Tibial nerve (tissue), 4 donors: Measurements from ENCODE around the gene FAM13B. TPM values are rescaled to one million over a fixed set of nuclear protein-coding genes. Genes with fewer than 3 reads are reported as not detected.
"Not testable (repeated sequence)": the region's sequence is repeated elsewhere in the genome, so short reads cannot be mapped to it uniquely, and the experiment has no call there.

Experiments used
- DNase-seq, 2 donors: peaks; one replicate each; pipeline ENCODE4 v3.0.0-alpha.2; 2019; ENCODE audit warnings: low spot score in 2 of 2
- H3K27ac ChIP-seq, 4 donors: fragments of 200-600 bp; sonication (generic) in 3 of 4; one replicate each; pipeline ENCODE4 v1.5.1; 2017 to 2019; ENCODE audit warnings: mild to moderate bottlenecking in 1 of 4
- H3K27me3 ChIP-seq, 2 donors: fragments of 200-600 bp; sonication (generic) in 1 of 2; one replicate each; pipeline versions ENCODE4 v1.5.1 to v1.6.0; 2017 to 2019
- H3K36me3 ChIP-seq, 3 donors: fragments of 200-600 bp; sonication (generic); one replicate each; pipeline ENCODE4 v1.5.1; 2018 to 2019
- H3K4me1 ChIP-seq, 4 donors: fragments of 200-600 bp; sonication (generic) in 3 of 4; one replicate each; pipeline ENCODE4 v1.5.1; 2017 to 2019
- H3K4me3 ChIP-seq, 4 donors: fragments of 200-600 bp; sonication (generic) in 3 of 4; one replicate each; pipeline ENCODE4 v1.5.1; 2017 to 2019; ENCODE audit warnings: mild to moderate bottlenecking in 1 of 4, moderate library complexity in 1 of 4
- H3K9me3 ChIP-seq, 4 donors: fragments of 200-600 bp; sonication (generic) in 3 of 4; one replicate each; pipeline ENCODE4 v1.5.1; 2017 to 2019
- EP300 ChIP-seq, 2 donors: sonication (generic); formaldehyde crosslinking; IDR thresholded peaks; one replicate each; pipeline ENCODE4 v1.6.1; 2017; ENCODE audit warnings: antibody characterized with exemption in 2 of 2, mild to moderate bottlenecking in 1 of 2
- POLR2A ChIP-seq, 2 donors: fragments of 450-650 bp; IDR thresholded peaks; one replicate each; pipeline ENCODE4 v1.6.1; 2017; ENCODE audit warnings: antibody characterized with exemption in 2 of 2, mild to moderate bottlenecking in 2 of 2, moderate library complexity in 2 of 2
- WGBS, 2 donors: methylation state at CpG; one replicate each; pipeline ENCODE4 v1.1.5; 2018; 5-methylcytosine and 5-hydroxymethylcytosine counted together
- total RNA-seq, 4 donors: library from RNA; depleted of rRNA; stranded (reverse); fragments of >200 nt; gene quantifications; one replicate each; pipeline ENCODE4 v1.1.0, GENCODE V29; 2016
- TF ChIP-seq, protein P1 (sequence below), 5 experiments: fragments of 200-600 bp in 3 of 5; fragments of 450-650 bp in 2 of 5; sonication (generic) in 3 of 5; IDR thresholded peaks; one replicate each; pipeline ENCODE4 v1.5.1; 2016 to 2019; ENCODE audit warnings: antibody characterized with exemption in 5 of 5, mild to moderate bottlenecking in 3 of 5, moderate library complexity in 2 of 5

FAM13B gene
- total RNA-seq, result 10 to 100 TPM; 59.4 to 85.9 (median 72.3) TPM

GRCh38 chr5:138032572-138033385, at the start of gene FAM13B:
Gene FAM13B (minus strand): TSS chr5:138033079. CDS start chr5:138019111, 13,968 bp downstream.
- WGBS, 2 donors, result 0 to 1% methylated on average over 39 to 46 of the region's 81 CpGs
- no peaks in the 10 kb centered on the region for H3K36me3 ChIP-seq
- H3K4me1 ChIP-seq, result peaks cover 0 to 62% (median 20%) of the 10 kb centered on the region in 4 donors
- no peaks in the 10 kb centered on the region for H3K27me3 ChIP-seq
- TF ChIP-seq POLR2A (IDR thresholded peaks at IDR 0.05), result peak; percentile 41 to 64
- peak in 1 of 2 donors; percentile 90 for TF ChIP-seq EP300 (IDR thresholded peaks at IDR 0.05)
- TF ChIP-seq, protein P1, sequence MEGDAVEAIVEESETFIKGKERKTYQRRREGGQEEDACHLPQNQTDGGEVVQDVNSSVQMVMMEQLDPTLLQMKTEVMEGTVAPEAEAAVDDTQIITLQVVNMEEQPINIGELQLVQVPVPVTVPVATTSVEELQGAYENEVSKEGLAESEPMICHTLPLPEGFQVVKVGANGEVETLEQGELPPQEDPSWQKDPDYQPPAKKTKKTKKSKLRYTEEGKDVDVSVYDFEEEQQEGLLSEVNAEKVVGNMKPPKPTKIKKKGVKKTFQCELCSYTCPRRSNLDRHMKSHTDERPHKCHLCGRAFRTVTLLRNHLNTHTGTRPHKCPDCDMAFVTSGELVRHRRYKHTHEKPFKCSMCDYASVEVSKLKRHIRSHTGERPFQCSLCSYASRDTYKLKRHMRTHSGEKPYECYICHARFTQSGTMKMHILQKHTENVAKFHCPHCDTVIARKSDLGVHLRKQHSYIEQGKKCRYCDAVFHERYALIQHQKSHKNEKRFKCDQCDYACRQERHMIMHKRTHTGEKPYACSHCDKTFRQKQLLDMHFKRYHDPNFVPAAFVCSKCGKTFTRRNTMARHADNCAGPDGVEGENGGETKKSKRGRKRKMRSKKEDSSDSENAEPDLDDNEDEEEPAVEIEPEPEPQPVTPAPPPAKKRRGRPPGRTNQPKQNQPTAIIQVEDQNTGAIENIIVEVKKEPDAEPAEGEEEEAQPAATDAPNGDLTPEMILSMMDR (IDR thresholded peaks at IDR 0.05), result peak in 2 of 5 experiments; percentile 18 to 45
- no peaks in the 10 kb centered on the region for H3K9me3 ChIP-seq
- H3K27ac ChIP-seq, result peak within 1 kb of the TSS; percentile 94 to 100 (median 98)
- H3K4me3 ChIP-seq, result peak within 1 kb of the TSS; percentile 80 to 95 (median 86)
- DNase-seq, result peak; percentile 48 to 59

DNA sequence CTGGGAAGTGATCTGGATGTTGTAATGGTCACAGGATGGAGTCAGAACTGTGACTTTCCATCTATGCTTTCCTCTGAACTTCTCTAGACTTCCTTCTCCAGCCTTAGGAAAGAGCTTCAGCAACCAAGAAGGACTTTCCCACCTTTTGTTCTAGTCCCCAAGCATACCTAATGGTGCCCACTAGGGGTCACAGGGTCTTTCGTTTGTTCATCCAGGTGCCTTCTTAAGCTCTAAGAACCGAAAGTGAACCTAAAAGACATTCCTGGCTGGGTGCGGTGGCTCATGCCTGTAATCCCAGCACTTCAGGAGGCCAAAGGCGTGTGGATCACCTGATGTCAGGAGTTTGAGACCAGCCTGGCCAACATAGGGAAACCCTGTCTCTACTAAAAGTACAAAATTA, 49.2 kb upstream of the FAM13B start:
- Histone ChIP-seq H3K4me1 (peaks cover 0 to 11% (median 2%) of the 10 kb centered on the region in 4 donors), H3K9me3 (no peaks in the 10 kb centered on the region), H3K27ac (no peak overlapping the region), H3K36me3 (no peaks in the 10 kb centered on the region), H3K4me3 (no peak overlapping the region), H3K27me3 (no peaks in the 10 kb centered on the region)
- TF ChIP-seq EP300 (IDR thresholded peaks at IDR 0.05), result no peak
- TF ChIP-seq POLR2A (IDR thresholded peaks at IDR 0.05), result no peak
- TF ChIP-seq, protein P1 (IDR thresholded peaks at IDR 0.05), result no peak
- WGBS, 2 donors, result 88 to 89% methylated on average over 4 of the region's 4 CpGs
- DNase-seq, result no peak

- peaks cover 0 to 12% (median 2%) of the 10 kb centered on the region in 4 donors for H3K4me1 ChIP-seq
- 28 to 35% methylated on average over 1 of the region's 1 CpG for WGBS, 2 donors
- no peak overlapping the region for H3K4me3 ChIP-seq
- TF ChIP-seq, protein P1 (IDR thresholded peaks at IDR 0.05), result no peak
- TF ChIP-seq EP300 (IDR thresholded peaks at IDR 0.05) (no peak), POLR2A (IDR thresholded peaks at IDR 0.05) (no peak)
- H3K36me3 ChIP-seq, result no peaks in the 10 kb centered on the region
- H3K9me3 ChIP-seq, result no peaks in the 10 kb centered on the region
- no peaks in the 10 kb centered on the region for H3K27me3 ChIP-seq
- DNase-seq, result no peak
- peak overlapping the region in 1 of 4 donors; percentile 19 for H3K27ac ChIP-seq
Observed at GRCh38 chr5:138078006-138078643, 45.2 kb upstream of the FAM13B start.

GRCh38 chr5:138077064-138077696, 44.3 kb upstream of the FAM13B start:
- H3K27me3 ChIP-seq, result no peaks in the 10 kb centered on the region
- H3K4me3 ChIP-seq, result no peak overlapping the region
- TF ChIP-seq, protein P1 (IDR thresholded peaks at IDR 0.05), result peak; percentile 74 to 80 (median 76)
- TF ChIP-seq POLR2A (IDR thresholded peaks at IDR 0.05) (peak in 1 of 2 donors; percentile 13), EP300 (IDR thresholded peaks at IDR 0.05) (no peak)
- H3K27ac ChIP-seq, result no peak overlapping the region
- H3K36me3 ChIP-seq, result no peaks in the 10 kb centered on the region
- WGBS, 2 donors, result 26 to 28% methylated on average over 5 of the region's 5 CpGs
- H3K4me1 ChIP-seq, result peaks cover 0 to 12% (median 2%) of the 10 kb centered on the region in 4 donors
- no peaks in the 10 kb centered on the region for H3K9me3 ChIP-seq
- peak; percentile 48 to 87 for DNase-seq

- H3K27ac ChIP-seq, DNase-seq, H3K9me3 ChIP-seq, H3K4me1 ChIP-seq, H3K27me3 ChIP-seq, H3K36me3 ChIP-seq, H3K4me3 ChIP-seq: not testable (repeated sequence)
- WGBS, 2 donors, result 76 to 89% methylated on average over 4 to 5 of the region's 32 CpGs
Observed at GRCh38 chr5:138070026-138070425, 37.1 kb upstream of the FAM13B start.
